GM12874 (cell line): ENCODE results near the gene DISP1.

ENCODE experiments used
- CTCF ChIP-seq: IDR thresholded peaks from 2 replicates; pipeline ENCODE4 v1.5.1; 2011; ENCODE audit warnings: low read depth, mild to moderate bottlenecking, control low read depth, low read length, moderate library complexity; ENCODE audit not compliant: insufficient read depth

The DISP1 gene

GRCh38 chr1:222833356-222833876 lies 18.6 kb downstream of the DISP1 start:
- TF ChIP-seq CTCF: no peak

GRCh38 chr1:222843469-222844410 lies 28.9 kb downstream of the DISP1 start:
- no peak for TF ChIP-seq CTCF

- TF ChIP-seq CTCF: no peak
Measured at GRCh38 chr1:222844411-222844779, 29.6 kb downstream of the DISP1 start.

- no peak for TF ChIP-seq CTCF
Measured at GRCh38 chr1:222845763-222846162, 30.9 kb downstream of the DISP1 start.

- no peak for TF ChIP-seq CTCF
Measured at GRCh38 chr1:222852326-222852725, 37.5 kb downstream of the DISP1 start.

- TF ChIP-seq CTCF: no peak
Measured at GRCh38 chr1:222861062-222861461, 46.2 kb downstream of the DISP1 start.
